ENCODE measurements around the gene ST14. TPM values are rescaled to one million over a fixed set of nuclear protein-coding genes. Genes with fewer than 3 reads are reported as not detected.

ST14 gene
- total RNA-seq, 4 donors from 2014 or later = 71.9 to 109 (median 84.6) TPM

- no peak overlapping the region for H3K27ac ChIP-seq
Measured at GRCh38 chr11:130144141-130144540, 15.4 kb upstream of the ST14 start.

GRCh38 chr11:130144861-130145281 is 14.7 kb upstream of the ST14 start:
- DNase-seq (ENCODE audit: low spot score in 2 of 2) = no peak
- no peak for TF ChIP-seq CTCF (IDR thresholded peaks at IDR 0.05)
- TF ChIP-seq POLR2AphosphoS5 (IDR thresholded peaks at IDR 0.05) = no peak
- no peak for TF ChIP-seq POLR2A (IDR thresholded peaks at IDR 0.05)
- no peak for TF ChIP-seq EP300 (IDR thresholded peaks at IDR 0.05)
- peaks cover 18% of the 10 kb centered on the region for H3K4me1 ChIP-seq
- WGBS = 94% methylated on average over 7 of the region's 7 CpGs
- no peak overlapping the region for H3K4me3 ChIP-seq
- H3K36me3 ChIP-seq = peaks cover 57% of the 10 kb centered on the region
- no peaks in the 10 kb centered on the region for H3K9me3 ChIP-seq
- H3K27me3 ChIP-seq = no peaks in the 10 kb centered on the region
- H3K27ac ChIP-seq = no peak overlapping the region

More at GRCh38 chr11:130144141-130144540, 15.4 kb upstream of the ST14 start:
- H3K4me3 ChIP-seq = no peak overlapping the region
- H3K27me3 ChIP-seq = no peaks in the 10 kb centered on the region
- peaks cover 18% of the 10 kb centered on the region for H3K4me1 ChIP-seq
- 85% methylated on average over 10 of the region's 10 CpGs for WGBS
- no peak for DNase-seq (ENCODE audit: low spot score in 2 of 2)
- no peaks in the 10 kb centered on the region for H3K9me3 ChIP-seq
- H3K36me3 ChIP-seq = peaks cover 64% of the 10 kb centered on the region
- TF ChIP-seq POLR2AphosphoS5 (IDR thresholded peaks at IDR 0.05) (no peak), POLR2A (IDR thresholded peaks at IDR 0.05) (no peak), CTCF (IDR thresholded peaks at IDR 0.05) (no peak), EP300 (IDR thresholded peaks at IDR 0.05) (no peak)

GRCh38 chr11:130145311-130145812 is 14.2 kb upstream of the ST14 start:
- Histone ChIP-seq H3K27me3 (no peaks in the 10 kb centered on the region), H3K36me3 (peaks cover 52% of the 10 kb centered on the region), H3K9me3 (no peaks in the 10 kb centered on the region), H3K4me3 (no peak overlapping the region), H3K27ac (no peak overlapping the region), H3K4me1 (peaks cover 18% of the 10 kb centered on the region)
- WGBS = 96% methylated on average over 3 of the region's 3 CpGs
- TF ChIP-seq EP300 (IDR thresholded peaks at IDR 0.05) = no peak
- TF ChIP-seq POLR2A (IDR thresholded peaks at IDR 0.05) = no peak
- no peak for DNase-seq (ENCODE audit: low spot score in 2 of 2)

GRCh38 chr11:130145975-130146776 is 13.4 kb upstream of the ST14 start:
- no peak overlapping the region for H3K27ac ChIP-seq
- H3K36me3 ChIP-seq = peaks cover 45% of the 10 kb centered on the region
- no peak for DNase-seq (ENCODE audit: low spot score in 2 of 2)
- peaks cover 18% of the 10 kb centered on the region for H3K4me1 ChIP-seq
- H3K4me3 ChIP-seq = no peak overlapping the region
- no peaks in the 10 kb centered on the region for H3K27me3 ChIP-seq
- no peaks in the 10 kb centered on the region for H3K9me3 ChIP-seq
- 72% methylated on average over 13 of the region's 15 CpGs for WGBS
- no peak for TF ChIP-seq POLR2AphosphoS5 (IDR thresholded peaks at IDR 0.05)
- TF ChIP-seq POLR2A (IDR thresholded peaks at IDR 0.05) = no peak
- TF ChIP-seq CTCF (IDR thresholded peaks at IDR 0.05) = peak in 1 of 2 donors; percentile 22

- peak in 1 of 3 donors; percentile 37 for TF ChIP-seq POLR2AphosphoS5 (IDR thresholded peaks at IDR 0.05)
- TF ChIP-seq CTCF (IDR thresholded peaks at IDR 0.05) = no peak
- Histone ChIP-seq H3K27me3 (no peaks in the 10 kb centered on the region), H3K36me3 (peaks cover 39% of the 10 kb centered on the region), H3K9me3 (no peaks in the 10 kb centered on the region), H3K4me3 (no peak overlapping the region), H3K27ac (no peak overlapping the region), H3K4me1 (peaks cover 18% of the 10 kb centered on the region)
- 63% methylated on average over 5 of the region's 5 CpGs for WGBS
- DNase-seq (ENCODE audit: low spot score in 2 of 2) = no peak
Measured at GRCh38 chr11:130146796-130147195, 12.8 kb upstream of the ST14 start.
